HG03039 (cell line): ENCODE data around the gene SRC.
A peak's percentile ranks its signal among the peaks of the same experiment; 100 is the strongest.
"Not testable (repeated sequence)": the region's sequence is repeated elsewhere in the genome, so short reads cannot be mapped to it uniquely, and the experiment has no call there.

ENCODE experiments used
- ATAC-seq: cut with Tn5 transposase; IDR thresholded peaks from one replicate; pipeline ENCODE4 v1.9.1; 2021; ENCODE audit warnings: mild to moderate bottlenecking, moderate library complexity; ENCODE audit not compliant: unreplicated experiment

Gene SRC

DNA sequence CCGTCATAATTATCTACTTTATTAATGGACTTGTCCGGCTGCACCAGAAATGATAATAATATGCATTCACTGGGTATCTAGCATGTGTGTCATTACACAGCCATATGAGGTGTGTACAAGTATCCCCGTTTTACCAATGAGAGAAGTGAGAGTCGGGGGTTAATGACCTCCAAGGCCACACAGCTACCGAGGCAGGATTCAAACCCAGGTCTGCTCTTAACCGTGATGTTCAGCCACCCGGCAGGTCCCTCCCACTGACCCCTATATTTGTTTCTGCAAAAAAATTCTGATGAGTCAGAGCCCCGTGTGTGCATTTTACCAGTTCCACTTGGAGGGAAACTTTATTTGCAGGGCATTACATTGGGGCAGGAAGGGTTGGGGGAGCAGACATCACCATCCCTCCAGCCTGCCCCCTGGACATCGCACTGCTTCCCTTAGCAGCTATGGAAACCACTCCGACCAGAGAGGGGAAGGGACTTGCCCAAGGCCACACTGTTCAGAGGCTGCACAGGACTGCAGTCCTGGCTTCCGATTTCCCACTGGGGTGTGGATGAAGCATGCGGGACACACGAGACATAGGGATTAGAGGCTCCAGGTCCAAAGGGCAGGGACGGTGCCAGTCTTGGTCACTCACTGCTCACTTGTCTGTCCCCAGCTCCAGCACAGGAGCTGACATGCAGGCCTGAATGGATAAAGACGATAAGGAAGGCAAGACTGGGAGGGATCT lies 10.1 kb upstream of the SRC start:
- no peak for ATAC-seq

GRCh38 chr20:37336369-37337207 lies 9.4 kb upstream of the SRC start:
- ATAC-seq = peak; percentile 64

GRCh38 chr20:37337208-37337991 lies 8.5 kb upstream of the SRC start:
- ATAC-seq = no peak

DNA sequence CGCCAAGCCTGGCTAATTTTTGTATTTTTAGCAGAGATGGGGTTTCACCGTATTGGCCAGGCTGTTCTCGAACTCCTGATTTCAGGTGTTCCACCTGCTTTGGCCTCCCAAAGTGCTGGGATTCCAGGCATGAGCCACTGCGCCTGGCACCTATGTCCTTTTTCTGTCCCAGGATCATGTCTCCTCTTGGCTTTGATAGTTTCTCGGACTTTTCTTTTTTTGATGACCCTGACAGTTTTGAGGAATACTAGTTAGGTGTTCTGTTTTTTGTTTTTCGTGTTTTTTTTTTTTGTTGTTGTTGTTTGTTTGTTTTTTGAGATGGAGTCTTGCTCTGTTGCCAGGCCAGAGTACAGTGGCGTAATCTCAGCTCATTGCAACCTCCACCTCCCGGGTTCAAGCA lies 7.6 kb upstream of the SRC start:
- not testable (repeated sequence) for ATAC-seq

- no peak for ATAC-seq
Measured at GRCh38 chr20:37339208-37339607, 6.7 kb upstream of the SRC start.

DNA sequence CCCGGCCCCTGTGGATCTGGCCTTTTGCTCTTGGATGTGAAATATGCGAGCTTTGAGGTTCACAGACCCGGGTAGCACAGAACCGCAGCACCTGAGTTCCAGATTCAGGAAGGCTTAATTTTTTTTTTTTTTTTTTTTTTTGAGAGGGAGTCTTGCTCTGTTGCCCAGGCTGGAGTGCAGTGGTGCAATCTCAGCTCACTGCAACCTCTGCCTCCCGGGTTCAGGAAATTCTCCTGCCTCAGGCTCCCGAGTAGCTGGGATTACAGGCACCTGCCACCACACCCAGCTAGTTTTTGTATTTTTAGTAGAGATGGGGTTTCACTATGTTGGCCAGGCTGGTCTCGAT lies 6.2 kb upstream of the SRC start:
- not testable (repeated sequence) for ATAC-seq

- no peak for ATAC-seq
Measured at GRCh38 chr20:37340998-37341397, 4.9 kb upstream of the SRC start.

DNA sequence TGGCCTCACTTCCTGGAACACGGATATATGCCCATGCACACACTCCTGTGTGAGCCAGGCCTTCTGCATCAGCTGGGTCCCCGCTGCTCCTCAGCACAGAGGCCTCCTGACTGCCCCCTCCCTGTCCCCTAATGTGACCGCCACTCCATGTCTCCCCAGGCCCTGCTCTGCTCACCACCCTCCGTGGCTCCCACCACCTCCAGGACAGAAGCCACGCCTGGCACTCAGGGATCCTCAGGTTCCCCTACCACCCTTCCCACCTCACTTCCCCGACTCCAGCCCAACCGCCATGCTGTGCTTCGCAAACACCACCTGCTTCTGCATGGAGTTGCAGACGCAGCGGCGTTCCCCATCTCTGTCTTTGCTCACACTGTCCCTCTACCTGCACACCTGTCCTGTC lies 4.3 kb upstream of the SRC start:
- no peak for ATAC-seq

- no peak for ATAC-seq
Measured at GRCh38 chr20:37342231-37343177, 3.4 kb upstream of the SRC start.

GRCh38 chr20:37343212-37343993 lies 2.5 kb upstream of the SRC start:
- no peak for ATAC-seq

DNA sequence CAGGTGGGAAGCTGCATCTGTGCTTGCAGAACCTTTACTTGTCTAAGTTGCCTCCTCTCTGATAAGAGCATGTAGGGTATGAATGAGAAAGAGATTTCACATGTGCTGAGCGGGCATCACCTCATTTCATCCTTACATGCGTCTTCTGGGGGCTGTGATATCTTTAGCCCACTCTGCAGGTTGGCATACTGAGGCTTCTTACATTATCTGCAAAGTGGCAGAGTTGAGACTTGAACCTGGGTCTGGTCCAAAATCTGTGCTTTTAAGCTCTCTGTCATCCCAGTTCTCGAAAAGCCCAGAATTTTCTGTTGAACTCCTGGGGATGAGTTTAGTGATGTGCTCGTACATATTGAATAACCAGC lies 2.0 kb upstream of the SRC start:
- no peak for ATAC-seq

DNA sequence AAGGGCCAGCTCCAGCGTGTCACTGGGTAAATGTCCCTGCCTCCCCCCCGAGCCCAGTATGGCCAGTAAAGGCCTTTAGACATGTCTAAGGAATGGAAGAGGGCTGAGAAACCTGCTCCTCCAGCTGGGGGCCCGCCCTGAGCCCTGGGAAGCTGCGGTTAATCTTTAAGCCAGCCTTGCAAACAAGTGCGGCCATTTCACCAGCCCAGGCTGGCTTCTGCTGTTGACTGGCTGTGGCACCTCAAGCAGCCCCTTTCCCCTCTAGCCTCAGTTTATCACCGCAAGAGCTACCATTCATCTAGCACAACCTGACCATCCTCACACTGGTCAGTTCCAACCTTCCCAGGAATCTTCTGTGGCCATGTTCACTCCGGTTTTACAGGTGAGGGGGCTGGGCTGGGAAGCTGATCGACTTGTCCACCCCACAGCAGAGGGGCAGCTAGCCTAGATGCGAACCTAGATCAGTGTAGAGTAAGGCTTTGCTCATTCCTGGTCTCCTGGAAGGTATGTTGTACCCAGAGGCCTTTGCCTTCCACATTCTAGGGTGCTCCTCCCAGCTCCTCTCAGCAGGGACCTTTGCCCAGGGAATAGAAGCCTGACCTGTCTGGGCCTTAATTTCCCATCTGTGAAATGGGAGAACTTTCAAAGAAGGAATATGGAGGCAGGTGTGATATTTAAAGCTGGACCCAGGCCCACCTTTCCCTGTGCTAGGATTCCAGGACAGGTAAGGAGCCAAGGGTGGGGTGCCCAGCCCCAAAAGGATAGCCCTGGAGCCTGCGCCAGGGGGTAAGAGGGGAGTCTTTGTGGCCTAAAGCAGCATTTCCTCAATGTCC lies 1.2 kb upstream of the SRC start:
- ATAC-seq = no peak

- ATAC-seq = no peak
Measured at GRCh38 chr20:37346236-37346534, 245 bp downstream of the SRC start.

DNA sequence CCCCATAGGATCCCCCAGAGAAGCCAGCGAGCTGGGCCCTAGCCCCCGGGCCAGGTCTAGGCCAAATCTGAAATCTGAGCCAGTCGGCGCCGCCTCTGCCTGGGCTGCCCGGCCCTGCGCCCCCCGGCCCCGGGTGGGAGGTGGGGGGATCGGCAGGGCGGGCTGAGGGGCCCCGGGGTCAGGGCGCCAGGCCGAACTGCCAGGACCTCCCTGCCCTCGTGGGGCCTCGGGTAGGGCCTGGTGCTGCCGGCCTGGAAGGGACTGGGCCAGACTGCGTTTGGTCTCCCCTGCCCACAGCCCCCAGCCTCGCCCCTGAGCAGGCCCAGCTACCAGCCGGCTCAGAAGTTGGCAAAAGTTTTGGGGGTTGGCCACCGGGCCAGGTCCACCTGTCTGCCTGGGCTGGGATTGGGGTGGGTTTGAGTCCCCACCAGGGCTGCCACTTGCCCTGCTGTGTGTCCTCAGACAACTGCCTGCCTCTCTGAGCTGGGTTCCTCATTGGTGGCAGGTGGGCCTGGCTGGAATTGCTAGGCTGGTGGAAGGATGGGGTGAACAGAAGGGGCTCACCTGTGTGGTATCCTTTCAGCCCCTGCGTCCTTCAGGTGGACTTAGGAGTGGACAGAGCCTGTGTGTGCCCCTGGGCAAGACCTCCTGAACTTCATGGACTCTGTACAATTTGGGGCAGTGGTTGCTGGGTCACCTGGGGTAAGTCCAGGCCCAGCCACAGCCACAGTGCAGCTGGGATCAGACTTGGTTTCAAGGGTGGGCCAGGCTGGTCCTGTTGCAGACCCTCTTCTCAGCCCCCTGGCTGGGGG lies 801 bp downstream of the SRC start:
- no peak for ATAC-seq

- ATAC-seq = no peak
Measured at GRCh38 chr20:37347347-37347823, 1.4 kb downstream of the SRC start.

- ATAC-seq = no peak
Measured at GRCh38 chr20:37347891-37348791, 2.2 kb downstream of the SRC start.
